H9 (cell line): Measurements from ENCODE around the gene SPINK7. TPM values are rescaled to one million over a fixed set of nuclear protein-coding genes. Genes with fewer than 3 reads are reported as not detected.

ENCODE experiments used
- DNase-seq: peaks from one replicate; pipeline ENCODE4 v3.0.0-alpha.2; 2017
- H2AFZ ChIP-seq: one replicate; pipeline ENCODE4 v1.6.1; 2013; ENCODE audit warnings: mild to moderate bottlenecking, low read length, control low read depth, moderate library complexity
- H2AK5ac ChIP-seq: 2 replicates; pipeline ENCODE4 v1.6.1; 2013; ENCODE audit warnings: low read length, control low read depth, mixed read lengths; ENCODE audit not compliant: insufficient read length
- H2BK120ac ChIP-seq: one replicate; pipeline ENCODE4 v1.6.1; 2013; ENCODE audit warnings: low read depth, mild to moderate bottlenecking, low read length, control low read depth, inconsistent platforms; ENCODE audit not compliant: poor library complexity, severe bottlenecking
- H2BK12ac ChIP-seq: 2 replicates; pipeline ENCODE4 v1.6.1; 2013; ENCODE audit warnings: low read length, control low read depth, mixed read lengths, low read depth; ENCODE audit not compliant: insufficient read length
- H2BK15ac ChIP-seq: 2 replicates; pipeline ENCODE4 v1.6.1; 2013; ENCODE audit warnings: low read depth, low read length, control low read depth
- H2BK20ac ChIP-seq: one replicate; pipeline ENCODE4 v1.6.1; 2013; ENCODE audit warnings: low read depth, mild to moderate bottlenecking, low read length, control low read depth, inconsistent platforms; ENCODE audit not compliant: poor library complexity, severe bottlenecking
- H2BK5ac ChIP-seq: 2 replicates; pipeline ENCODE4 v1.6.1; 2013; ENCODE audit warnings: low read length, control low read depth, mixed read lengths; ENCODE audit not compliant: insufficient read length
- H3K14ac ChIP-seq: 2 replicates; pipeline ENCODE4 v1.6.1; 2013; ENCODE audit warnings: low read length, control low read depth; ENCODE audit not compliant: insufficient read depth
- H3K18ac ChIP-seq: 2 replicates; pipeline ENCODE4 v1.6.1; 2013; ENCODE audit warnings: low read depth, mild to moderate bottlenecking, mixed read lengths, low read length, control low read depth; ENCODE audit not compliant: insufficient read length
- H3K23ac ChIP-seq: 2 replicates; pipeline ENCODE4 v1.6.1; 2013; ENCODE audit warnings: low read length, control low read depth, mixed read lengths, low read depth; ENCODE audit not compliant: insufficient read length
- H3K23me2 ChIP-seq: 2 replicates; pipeline ENCODE4 v1.6.1; 2013; ENCODE audit warnings: low read depth, mild to moderate bottlenecking, mixed read lengths, low read length, control low read depth; ENCODE audit not compliant: insufficient read length, poor library complexity, severe bottlenecking
- H3K27ac ChIP-seq: 2 replicates; pipeline ENCODE4 v1.5.1; 2013; ENCODE audit warnings: low read length, control low read depth, mixed read lengths, low read depth; ENCODE audit not compliant: insufficient read length
- H3K27me3 ChIP-seq: 2 replicates; pipeline ENCODE4 v1.6.1; 2013; ENCODE audit warnings: low read length, control low read depth, inconsistent platforms; ENCODE audit not compliant: insufficient read depth
- H3K4ac ChIP-seq: 2 replicates; pipeline ENCODE4 v1.6.1; 2013; ENCODE audit warnings: low read depth, mild to moderate bottlenecking, control low read depth, inconsistent platforms, low read length, moderate library complexity
- H3K4me1 ChIP-seq: 2 replicates; pipeline ENCODE4 v1.6.1; 2013; ENCODE audit warnings: low read length, control low read depth, inconsistent platforms; ENCODE audit not compliant: insufficient read depth
- H3K4me2 ChIP-seq: 2 replicates; pipeline ENCODE4 v1.6.1; 2013; ENCODE audit warnings: low read length, control low read depth, mixed read lengths; ENCODE audit not compliant: insufficient read length, insufficient read depth
- H3K56ac ChIP-seq: 2 replicates; pipeline ENCODE4 v1.6.1; 2013; ENCODE audit warnings: low read depth, mild to moderate bottlenecking, mixed read lengths, low read length, control low read depth; ENCODE audit not compliant: insufficient read length
- H3K79me1 ChIP-seq: 2 replicates; pipeline ENCODE4 v1.6.1; 2013; ENCODE audit warnings: low read depth, mild to moderate bottlenecking, moderate library complexity, low read length, control low read depth, inconsistent platforms; ENCODE audit not compliant: insufficient read depth, poor library complexity, severe bottlenecking
- H3K79me2 ChIP-seq: 2 replicates; pipeline ENCODE4 v1.6.1; 2013; ENCODE audit warnings: low read length, control low read depth, inconsistent platforms; ENCODE audit not compliant: insufficient read depth
- H3K9ac ChIP-seq: 2 replicates; pipeline ENCODE4 v1.6.1; 2013; ENCODE audit warnings: low read length, control low read depth, mixed read lengths; ENCODE audit not compliant: insufficient read length; ENCODE audit errors: extremely low read depth
- H3K9me3 ChIP-seq: one replicate; pipeline ENCODE4 v1.6.1; 2013; ENCODE audit warnings: low read depth, low read length, inconsistent platforms; ENCODE audit not compliant: control insufficient read depth
- H3T11ph ChIP-seq: one replicate; pipeline ENCODE4 v1.6.1; 2013; ENCODE audit warnings: mild to moderate bottlenecking, low read length, control low read depth, inconsistent platforms
- H4K20me1 ChIP-seq: one replicate; pipeline ENCODE4 v1.6.1; 2013; ENCODE audit not compliant: control insufficient read depth, insufficient read length, insufficient read depth
- H4K5ac ChIP-seq: 2 replicates; pipeline ENCODE4 v1.6.1; 2013; ENCODE audit warnings: low read depth, mild to moderate bottlenecking, mixed read lengths, low read length, control low read depth; ENCODE audit not compliant: insufficient read length
- H4K8ac ChIP-seq: replicated peaks from 2 replicates; pipeline ENCODE4 v1.6.1; 2013; ENCODE audit warnings: low read length, control low read depth, mixed read lengths, low read depth; ENCODE audit not compliant: insufficient read length
- H4K91ac ChIP-seq: 2 replicates; pipeline ENCODE4 v1.6.1; 2013; ENCODE audit warnings: low read depth, mild to moderate bottlenecking, moderate library complexity, mixed read lengths, low read length, control low read depth; ENCODE audit not compliant: insufficient read length
- H3K27ac Mint-ChIP-seq, 3 experiments: 2 replicates in 2 of 3; 3 replicates in 1 of 3; pipeline ENCODE4 v1.8.0; 2020 to 2021; ENCODE audit warnings: mixed read lengths in 3 of 3, mild to moderate bottlenecking in 1 of 3, moderate library complexity in 1 of 3
- H3K27me3 Mint-ChIP-seq: 2 replicates; pipeline ENCODE4 v1.8.0; 2021; ENCODE audit warnings: low read depth, mild to moderate bottlenecking, moderate library complexity, mixed read lengths
- H3K36me3 Mint-ChIP-seq, 3 experiments: 2 replicates in 2 of 3; 3 replicates in 1 of 3; pipeline ENCODE4 v1.8.0; 2020 to 2021; ENCODE audit warnings: low read depth in 3 of 3, mixed read lengths in 3 of 3; ENCODE audit not compliant: insufficient read depth in 1 of 3
- H3K4me1 Mint-ChIP-seq, 2 experiments: 2 replicates each; pipeline ENCODE4 v1.8.0; 2020; ENCODE audit warnings: mixed read lengths in 2 of 2
- H3K4me3 Mint-ChIP-seq, 2 experiments: 2 replicates in 1 of 2; 3 replicates in 1 of 2; pipeline ENCODE4 v1.8.0; 2020 to 2021; ENCODE audit warnings: mild to moderate bottlenecking in 2 of 2, mixed read lengths in 2 of 2, moderate library complexity in 1 of 2
- H3K9me3 Mint-ChIP-seq, 2 experiments: 2 replicates in 1 of 2; 3 replicates in 1 of 2; pipeline ENCODE4 v1.8.0; 2020; ENCODE audit warnings: mild to moderate bottlenecking in 2 of 2, mixed read lengths in 2 of 2, moderate library complexity in 1 of 2
- CTCF ChIP-seq: fragments of 200-600 bp; sonication (generic); conservative IDR thresholded peaks from 3 replicates; pipeline ENCODE4 v1.8.0; 2021; ENCODE audit warnings: antibody characterized with exemption, mild to moderate bottlenecking
- WGBS: extraction: QIAGEN DNeasy Blood & Tissue Kit; methylation state at CpG from one replicate; pipeline ENCODE4 v1.1.7; 2013; ENCODE audit warnings: missing lambda C conversion rate, low lambda C conversion rate, mixed read lengths; ENCODE audit not compliant: insufficient read length; ENCODE audit errors: extremely low coverage; 5-methylcytosine and 5-hydroxymethylcytosine counted together
- total RNA-seq: library from RNA; stranded (reverse); gene quantifications from 2 replicates; pipeline ENCODE4 v1.2.1, GENCODE V29; 2021

SPINK7 gene
- total RNA-seq, 1 experiment from 2014 or later, result not detected

DNA sequence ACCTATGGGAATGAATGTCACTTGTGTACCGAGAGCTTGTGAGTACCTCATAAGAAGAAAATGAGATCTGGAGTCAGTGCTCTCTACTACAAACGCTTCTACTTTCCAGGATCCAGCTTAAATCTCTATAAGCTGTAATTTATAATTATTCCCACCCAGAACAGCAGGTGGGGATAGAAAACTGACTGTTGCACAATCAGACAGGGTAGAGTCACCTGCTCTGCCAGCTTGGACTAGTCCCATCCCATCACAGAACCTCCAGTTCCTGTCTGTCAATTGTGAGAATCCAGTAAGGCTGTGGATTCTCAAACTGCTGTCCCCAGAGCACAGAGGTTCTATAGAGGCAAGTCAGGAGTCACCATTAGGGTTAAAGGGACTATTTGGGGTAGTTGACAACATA lies 2.0 kb downstream of the SPINK7 start:
- Histone ChIP-seq H4K91ac (no peak overlapping the region), H3T11ph (no peak overlapping the region), H3K9me3 (no peaks in the 10 kb centered on the region), H3K4me2 (no peak overlapping the region), H3K9ac (no peak overlapping the region), H2BK12ac (no peak overlapping the region), H3K27me3 (no peaks in the 10 kb centered on the region), H3K23ac (no peak overlapping the region), H2BK5ac (no peak overlapping the region), H3K4ac (no peak overlapping the region), H3K23me2 (no peaks in the 10 kb centered on the region), H3K4me1 (no peaks in the 10 kb centered on the region), H3K79me1 (no peaks in the 10 kb centered on the region), H3K18ac (no peak overlapping the region), H2BK120ac (no peak overlapping the region), H3K14ac (no peak overlapping the region), H4K20me1 (no peaks in the 10 kb centered on the region), H2AFZ (no peak overlapping the region), H2BK15ac (no peak overlapping the region), H2AK5ac (no peak overlapping the region), H3K56ac (no peak overlapping the region), H4K5ac (no peak overlapping the region), H4K8ac (no peak overlapping the region), H3K27ac (no peak overlapping the region), H3K79me2 (no peaks in the 10 kb centered on the region), H2BK20ac (no peak overlapping the region)
- H3K27ac Mint-ChIP-seq, result no peak overlapping the region
- no peaks in the 10 kb centered on the region for H3K4me1 Mint-ChIP-seq
- no peak overlapping the region for H3K4me3 Mint-ChIP-seq
- peaks cover 0 to under 1% (median 0%) of the 10 kb centered on the region in 3 experiments; a peak in 2 of 7 replicates for H3K36me3 Mint-ChIP-seq
- DNase-seq, result no peak
- H3K9me3 Mint-ChIP-seq, result peaks cover 1 to 7% of the 10 kb centered on the region in 2 experiments
- TF ChIP-seq CTCF, result no peak
- peaks cover 15% of the 10 kb centered on the region for H3K27me3 Mint-ChIP-seq
- WGBS, result no CpG with 5 or more reads among the region's 2 CpGs
